Right cardiac atrium (tissue), 5 donors: Measurements from ENCODE around the gene NFE2. TPM values are rescaled to one million over a fixed set of nuclear protein-coding genes. Genes with fewer than 3 reads are reported as not detected.
A peak's percentile ranks its signal among the peaks of the same experiment; 100 is the strongest.

ENCODE experiments used
- ATAC-seq, 2 donors: fragments of 200-7000 bp; cut with Tn5 transposase; one replicate each; pipeline versions ENCODE4 v1.8.0 to v1.9.1; 2020; ENCODE audit warnings: moderate library complexity in 2 of 2, mild to moderate bottlenecking in 1 of 2
- DNase-seq, 3 donors: peaks; one replicate each; pipeline ENCODE4 v3.0.0-alpha.2; 2020
- H3K27ac ChIP-seq: one replicate; pipeline ENCODE4 v1.5.1; 2013; ENCODE audit warnings: mild to moderate bottlenecking, low read length, control low read depth, moderate library complexity
- H3K27me3 ChIP-seq: one replicate; pipeline ENCODE4 v1.6.1; 2013; ENCODE audit not compliant: control insufficient read depth, insufficient read depth
- H3K4me1 ChIP-seq: one replicate; pipeline ENCODE4 v1.6.1; 2013; ENCODE audit warnings: low read length; ENCODE audit not compliant: control insufficient read depth, insufficient read depth
- H3K4me3 ChIP-seq: one replicate; pipeline ENCODE4 v1.5.1; 2013; ENCODE audit warnings: low read length, control low read depth
- H3K9me3 ChIP-seq: one replicate; pipeline ENCODE4 v1.6.1; 2013; ENCODE audit warnings: low read length; ENCODE audit not compliant: control insufficient read depth
- WGBS: extraction: QIAGEN DNeasy Blood & Tissue Kit; methylation state at CpG from one replicate; pipeline ENCODE4 v1.1.7; 2013; 5-methylcytosine and 5-hydroxymethylcytosine counted together
- intact Hi-C, 4 donors: fragments of 100-400 bp; cut with DNase I; formaldehyde crosslinking; loops; one replicate each; pipeline versions ENCODE4 v1.11.0 to v1.14.0; 2022 to 2023
- long read RNA-seq, 4 donors: library from polyadenylated mRNA; unstranded; transcript quantifications; one replicate each; pipeline ENCODE4 v2.0.0, GENCODE V29; 2020 to 2021
- polyA plus RNA-seq: library from polyadenylated mRNA; stranded (reverse); fragments of 200-250 nt; gene quantifications from one replicate; pipeline ENCODE4 v1.2.3, GENCODE V29; 2013
- total RNA-seq, 4 donors: library from RNA; stranded (reverse); fragmentation: NEBNext Ultra II Directional; extraction: Animal tissue kit (Norgen Biotek cat#: 25700); gene quantifications; one replicate each; pipeline ENCODE4 v1.2.1, GENCODE V29; 2021
- donor health status: healthy with polysubstance abuse.
- donor health status: DM: no; HTN: yes; CAD: no.
- donor health status: DM: no; HTN: no; CAD: no.
- donor health status: DM: no; HTN: yes; CAD: no; lungs with severe emphysema.
- donor health status: DM: yes; HTN: yes; CAD: no.

The NFE2 gene
- under 1 TPM; 0.28 to 0.97 (median 0.37) TPM for total RNA-seq
- polyA plus RNA-seq = 0.32 TPM
- long read RNA-seq, donor 1 = 0 reads
- long read RNA-seq, donor 2 = 0 reads
- long read RNA-seq, donor 3 = 0 reads
- long read RNA-seq, donor 4 = 0 reads

DNA sequence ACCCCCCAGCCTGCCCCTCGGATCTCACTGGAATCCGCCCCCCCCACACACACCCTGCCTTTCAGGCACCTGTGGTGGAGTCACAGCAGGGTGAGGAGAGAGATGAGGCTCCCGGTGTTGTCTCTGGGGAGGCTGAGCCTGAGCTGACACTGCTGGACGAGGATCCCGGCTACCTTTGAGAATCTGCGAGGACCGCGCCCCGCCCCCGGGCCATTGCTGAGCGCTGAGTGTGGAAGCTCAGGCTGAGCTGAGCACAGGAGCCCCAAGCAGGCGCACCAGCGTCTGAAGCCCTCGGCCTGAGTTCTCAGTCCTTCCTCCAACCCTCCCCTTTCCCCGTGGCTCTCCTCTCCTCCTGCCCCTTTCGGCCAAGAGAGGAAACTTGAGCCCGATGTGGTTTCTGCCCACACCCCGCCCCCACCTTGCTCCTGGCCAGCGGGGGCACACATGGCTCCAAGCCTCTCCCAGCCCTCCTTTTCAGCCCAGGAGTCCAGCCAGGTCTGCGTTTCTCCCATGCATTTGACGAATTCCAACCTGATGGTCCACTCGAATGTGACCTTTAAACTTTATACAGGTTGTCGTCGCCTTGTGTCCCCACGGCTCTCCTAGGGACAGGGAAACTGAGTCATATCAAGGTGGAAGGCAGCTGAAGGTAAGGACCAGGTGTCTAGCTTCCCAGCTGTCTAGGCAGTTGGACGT is at the start of gene NFE2:
Gene NFE2, minus strand, starts transcription at position 284 of the 696 bp plus-strand sequence. CDS start 5,767 bp downstream, outside the sequence.
- no peaks in the 10 kb centered on the region for H3K27me3 ChIP-seq
- no peak within 1 kb of the TSS for H3K27ac ChIP-seq
- intact Hi-C loops = no loop called here
- H3K4me1 ChIP-seq = no peaks in the 10 kb centered on the region
- ATAC-seq = peak; percentile 63 to 71
- no peaks in the 10 kb centered on the region for H3K9me3 ChIP-seq
- 5% methylated on average over 26 of the region's 26 CpGs for WGBS
- H3K4me3 ChIP-seq = peak within 1 kb of the TSS; percentile 3
- DNase-seq = peak; percentile 45 to 76 (median 69)

DNA sequence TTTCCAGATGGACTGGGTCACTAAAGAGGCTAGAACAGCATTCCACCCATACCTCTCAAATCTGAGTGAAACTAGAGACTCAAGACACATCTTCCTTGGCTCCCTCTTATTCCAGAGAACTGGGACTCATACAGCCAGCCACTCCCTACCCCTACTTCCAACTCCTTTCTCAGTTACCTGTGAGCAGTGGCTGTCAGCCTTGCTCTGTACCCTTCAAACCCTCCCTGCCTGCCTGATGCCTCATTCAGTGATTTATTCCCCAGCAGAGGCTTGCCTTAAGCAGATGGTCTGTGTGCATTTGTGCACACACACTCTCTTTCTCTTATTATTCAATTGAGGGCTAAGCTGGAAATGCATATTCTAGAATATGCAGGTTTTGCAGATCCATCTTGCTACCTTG is 48.9 kb upstream of the NFE2 start:
- Histone ChIP-seq H3K27ac (no peak overlapping the region), H3K9me3 (no peaks in the 10 kb centered on the region), H3K27me3 (no peaks in the 10 kb centered on the region), H3K4me1 (peaks cover 5% of the 10 kb centered on the region), H3K4me3 (no peak overlapping the region)
- no peak for ATAC-seq
- DNase-seq = no peak
- intact Hi-C loops = no loop called here

DNA sequence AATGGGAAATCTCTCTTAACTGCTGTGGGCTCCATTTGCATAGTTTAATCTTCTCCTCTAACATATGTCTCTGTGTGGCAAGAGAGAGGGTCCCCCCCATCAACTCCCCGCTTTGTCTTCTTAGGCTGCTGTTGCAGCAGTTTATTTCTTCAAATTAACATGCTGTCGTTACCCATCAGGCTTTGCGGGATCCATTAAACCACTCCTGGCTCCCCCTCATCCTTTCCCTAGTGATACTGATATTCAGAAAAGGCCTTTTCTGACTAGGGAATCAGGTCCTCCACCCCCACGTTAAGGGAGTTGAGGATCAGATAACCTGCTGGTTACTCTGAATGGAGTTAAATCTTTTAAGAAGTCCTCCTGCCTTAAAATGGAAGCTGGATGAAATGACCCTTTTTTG is 48.2 kb upstream of the NFE2 start:
- intact Hi-C loops = no loop called here
- 81% methylated on average over 4 of the region's 4 CpGs for WGBS

GRCh38 chr12:54341378-54342300 is 40.8 kb upstream of the NFE2 start:
- WGBS = 80% methylated on average over 9 of the region's 9 CpGs
- no peak overlapping the region for H3K27ac ChIP-seq
- intact Hi-C loops = no loop called here
- H3K9me3 ChIP-seq = no peaks in the 10 kb centered on the region
- no peaks in the 10 kb centered on the region for H3K27me3 ChIP-seq
- no peak overlapping the region for H3K4me3 ChIP-seq
- ATAC-seq = no peak
- DNase-seq = no peak
- peaks cover 8% of the 10 kb centered on the region for H3K4me1 ChIP-seq

More for the DNA sequence above, 48.2 kb upstream of the NFE2 start:
- Histone ChIP-seq H3K27me3 (no peaks in the 10 kb centered on the region), H3K4me3 (no peak overlapping the region), H3K4me1 (peaks cover 5% of the 10 kb centered on the region), H3K27ac (no peak overlapping the region), H3K9me3 (no peaks in the 10 kb centered on the region)
- no peak for DNase-seq
- no peak for ATAC-seq

DNA sequence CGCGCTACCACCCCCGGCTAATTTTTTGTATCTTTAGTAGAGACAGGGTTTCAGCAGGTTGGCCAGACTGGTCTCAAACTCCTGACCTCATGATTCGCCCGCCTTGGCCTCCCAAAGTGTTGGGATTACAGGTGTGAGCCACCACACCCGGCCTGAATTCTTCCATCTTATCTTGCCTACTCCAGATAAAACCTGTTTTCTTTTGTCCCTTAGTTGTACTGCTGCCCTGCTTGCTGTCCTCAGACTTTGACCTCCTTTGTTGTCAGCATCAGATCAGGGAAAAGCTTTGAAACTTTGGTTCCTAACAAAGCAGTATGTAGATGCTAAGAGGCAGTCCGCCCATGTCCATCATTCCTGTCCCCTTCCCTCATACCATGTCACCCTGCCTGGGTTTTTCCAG is 40.0 kb upstream of the NFE2 start:
- ATAC-seq (no peak), DNase-seq (no peak)
- Histone ChIP-seq H3K27me3 (no peaks in the 10 kb centered on the region), H3K4me1 (peaks cover 8% of the 10 kb centered on the region), H3K27ac (no peak overlapping the region), H3K4me3 (no peak overlapping the region), H3K9me3 (no peaks in the 10 kb centered on the region)
- WGBS = 85% methylated on average over 7 of the region's 7 CpGs
- intact Hi-C loops = no loop called here

GRCh38 chr12:54338698-54339296 is 38.0 kb upstream of the NFE2 start:
- DNase-seq (no peak), ATAC-seq (no peak)
- intact Hi-C loops = no loop called here
- Histone ChIP-seq H3K27ac (no peak overlapping the region), H3K9me3 (no peaks in the 10 kb centered on the region), H3K27me3 (no peaks in the 10 kb centered on the region), H3K4me3 (no peak overlapping the region), H3K4me1 (peaks cover 8% of the 10 kb centered on the region)
- 76% methylated on average over 4 of the region's 4 CpGs for WGBS

DNA sequence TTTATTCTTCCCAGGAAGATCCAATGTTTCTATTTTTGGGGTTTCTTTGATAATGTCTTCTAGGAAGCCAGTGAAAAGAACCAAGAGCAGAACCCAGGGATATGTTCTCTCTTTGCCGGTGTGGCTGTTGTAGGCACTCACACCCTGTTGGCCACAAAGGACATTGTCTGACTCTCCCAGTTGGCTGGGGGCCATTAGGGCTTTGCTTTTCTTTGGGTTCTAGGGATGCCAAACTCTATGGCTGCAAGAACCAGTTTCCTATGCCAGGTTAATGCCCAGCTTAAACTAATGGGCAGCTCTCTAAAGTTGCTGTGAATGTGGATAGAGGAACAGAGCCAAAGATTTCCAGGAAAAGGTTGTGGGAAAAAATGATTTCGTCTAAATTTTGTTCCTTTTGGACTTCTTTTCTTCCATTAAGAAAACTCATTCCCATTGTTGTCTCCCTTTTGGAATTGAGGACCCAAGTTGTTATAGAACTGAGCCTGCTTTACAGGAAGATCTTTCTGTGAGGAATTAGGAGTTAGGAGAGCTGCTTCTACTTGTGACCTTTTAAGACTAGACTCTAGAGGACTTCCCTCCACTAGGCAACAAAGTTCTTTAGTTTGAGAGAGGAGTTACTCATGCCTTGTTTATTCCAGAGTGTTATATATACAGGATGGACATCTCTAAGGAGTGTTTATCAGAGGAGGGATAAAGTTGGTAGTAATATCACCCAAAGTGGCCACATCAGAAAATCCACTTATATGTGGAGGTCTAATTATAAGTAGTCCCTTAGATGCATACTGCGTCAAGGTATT is 37.2 kb upstream of the NFE2 start:
- H3K27me3 ChIP-seq = no peaks in the 10 kb centered on the region
- ATAC-seq (peak; percentile 62 to 64), DNase-seq (peak in 1 of 3 donors; percentile 66)
- 44% methylated on average over 3 of the region's 3 CpGs for WGBS
- H3K4me3 ChIP-seq = no peak overlapping the region
- peak overlapping the region; percentile 56 for H3K27ac ChIP-seq
- no peaks in the 10 kb centered on the region for H3K9me3 ChIP-seq
- H3K4me1 ChIP-seq = peaks cover 8% of the 10 kb centered on the region
- intact Hi-C loops = no loop called here

- H3K27ac ChIP-seq = no peak overlapping the region
- no peak overlapping the region for H3K4me3 ChIP-seq
- DNase-seq (no peak), ATAC-seq (peak in 1 of 2 donors; percentile 59)
- 33% methylated on average over 3 of the region's 3 CpGs for WGBS
- intact Hi-C loops = no loop called here
- H3K27me3 ChIP-seq = no peaks in the 10 kb centered on the region
- no peaks in the 10 kb centered on the region for H3K9me3 ChIP-seq
- H3K4me1 ChIP-seq = peaks cover 8% of the 10 kb centered on the region
These were observed 36.5 kb upstream of the NFE2 start for GRCh38 chr12:54337280-54337842.

DNA sequence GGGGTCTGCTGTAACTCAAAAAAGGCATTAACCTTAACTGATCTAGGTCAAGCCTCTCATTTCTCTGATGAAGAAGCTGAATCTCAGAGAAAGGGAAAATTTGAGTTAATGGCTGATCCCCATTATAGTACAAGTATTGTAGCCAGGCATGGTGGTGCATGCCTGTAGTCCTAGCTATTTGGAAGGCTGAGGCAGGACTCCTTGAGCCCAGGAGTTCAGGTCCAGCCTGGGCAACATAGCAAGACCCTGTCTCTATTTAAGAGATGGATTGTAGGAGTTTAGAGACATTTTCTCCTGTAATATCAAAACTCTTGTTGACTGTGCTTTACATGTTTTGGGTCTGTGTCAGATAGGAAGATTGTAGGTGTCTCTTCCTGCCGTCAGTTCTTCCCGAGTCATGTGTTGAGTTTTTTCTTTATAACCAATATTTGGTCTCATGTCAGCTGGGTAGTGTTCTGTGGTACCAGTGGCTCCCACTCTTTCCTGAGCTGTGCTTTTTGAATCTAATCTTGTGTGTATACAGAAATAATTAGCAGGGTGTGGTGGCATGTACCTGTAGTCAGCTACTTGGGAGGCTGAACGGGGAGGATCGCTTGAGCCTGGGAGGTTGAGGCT is 32.7 kb upstream of the NFE2 start:
- Histone ChIP-seq H3K9me3 (no peaks in the 10 kb centered on the region), H3K4me1 (peaks cover 3% of the 10 kb centered on the region), H3K27ac (no peak overlapping the region), H3K4me3 (no peak overlapping the region), H3K27me3 (no peaks in the 10 kb centered on the region)
- DNase-seq (no peak), ATAC-seq (no peak)
- 98% methylated on average over 4 of the region's 4 CpGs for WGBS
- intact Hi-C loops = no loop called here

GRCh38 chr12:54331461-54331860 is 30.6 kb upstream of the NFE2 start:
- no peaks in the 10 kb centered on the region for H3K4me1 ChIP-seq
- no peak for DNase-seq
- H3K9me3 ChIP-seq = no peaks in the 10 kb centered on the region
- intact Hi-C loops = no loop called here
- WGBS = 80% methylated on average over 5 of the region's 5 CpGs
- H3K27me3 ChIP-seq = no peaks in the 10 kb centered on the region
- no peak overlapping the region for H3K4me3 ChIP-seq
- ATAC-seq = no peak
- no peak overlapping the region for H3K27ac ChIP-seq
